Embryonic facial prominence (tissue), 1 donor: ENCODE data around the gene CNGB1.
"Not testable (repeated sequence)": the region's sequence is repeated elsewhere in the genome, so short reads cannot be mapped to it uniquely, and the experiment has no call there.

Source experiments
- DNase-seq: peaks from one replicate; pipeline ENCODE4 v3.0.0-alpha.2; 2016; ENCODE audit errors: extremely low spot score

The CNGB1 gene

GRCh38 chr16:57970970-57971369 is at the start of gene CNGB1:
TSS of gene CNGB1 (minus strand) at chr16:57971128. CDS start at chr16:57967286, 3,842 bp downstream.
- DNase-seq, result no peak

DNA sequence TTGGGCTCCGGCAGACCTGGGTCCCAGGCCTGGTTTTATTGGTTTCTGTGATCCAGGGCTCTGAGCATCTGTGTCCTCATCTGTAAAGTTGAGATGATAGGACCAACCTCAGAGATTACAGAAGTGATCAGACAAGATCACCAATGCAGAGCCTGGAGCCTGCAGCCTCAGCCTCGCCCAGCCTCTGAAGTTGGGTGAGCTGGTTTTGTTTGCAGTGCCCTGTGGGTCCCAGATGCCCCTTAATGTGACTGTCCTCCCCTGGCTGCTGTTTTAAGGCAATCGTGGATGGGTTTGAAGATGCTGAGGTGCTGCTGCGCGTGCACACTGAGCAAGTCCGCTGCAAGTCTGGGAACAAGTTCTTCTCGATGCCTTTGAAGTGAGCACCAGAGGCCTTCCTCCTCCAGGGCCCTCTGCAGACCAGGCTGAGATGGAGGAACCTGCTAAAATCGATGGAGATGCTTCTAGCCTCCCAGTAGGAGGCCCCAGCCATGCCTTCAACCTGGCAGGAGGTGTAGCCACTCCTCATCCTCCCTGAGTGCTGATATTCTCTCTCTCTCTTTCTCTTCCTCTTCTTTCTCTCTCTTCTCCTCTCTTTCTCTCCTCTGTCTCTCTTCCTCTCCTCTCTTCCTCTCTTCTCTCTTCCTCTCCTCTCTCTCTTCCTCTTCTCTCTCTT is 49.1 kb upstream of the CNGB1 start:
- DNase-seq, result no peak

DNA sequence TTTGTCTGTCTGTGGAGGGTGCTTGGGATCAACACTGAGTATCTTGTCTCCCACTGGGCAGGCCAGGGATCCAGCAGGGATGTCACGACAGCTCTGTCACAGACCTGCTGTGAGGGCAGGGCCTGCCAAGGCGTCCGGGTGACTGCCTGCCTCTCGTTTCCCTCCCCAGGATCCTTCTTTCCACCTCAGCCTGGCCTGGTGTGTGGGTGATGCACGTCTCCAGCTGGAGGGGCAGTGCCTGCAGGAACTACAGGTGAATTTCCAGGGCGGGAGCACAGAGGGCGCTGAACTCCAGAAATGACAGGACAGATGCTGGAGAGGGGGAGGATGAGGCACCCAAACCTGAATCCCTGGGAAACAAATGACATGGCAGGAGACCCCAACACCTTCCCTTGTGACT is 47.9 kb upstream of the CNGB1 start:
- DNase-seq, result no peak

GRCh38 chr16:58016840-58017446 is 46.0 kb upstream of the CNGB1 start:
- no peak for DNase-seq

- no peak for DNase-seq
Measured at GRCh38 chr16:58013201-58013956, 42.5 kb upstream of the CNGB1 start.

DNA sequence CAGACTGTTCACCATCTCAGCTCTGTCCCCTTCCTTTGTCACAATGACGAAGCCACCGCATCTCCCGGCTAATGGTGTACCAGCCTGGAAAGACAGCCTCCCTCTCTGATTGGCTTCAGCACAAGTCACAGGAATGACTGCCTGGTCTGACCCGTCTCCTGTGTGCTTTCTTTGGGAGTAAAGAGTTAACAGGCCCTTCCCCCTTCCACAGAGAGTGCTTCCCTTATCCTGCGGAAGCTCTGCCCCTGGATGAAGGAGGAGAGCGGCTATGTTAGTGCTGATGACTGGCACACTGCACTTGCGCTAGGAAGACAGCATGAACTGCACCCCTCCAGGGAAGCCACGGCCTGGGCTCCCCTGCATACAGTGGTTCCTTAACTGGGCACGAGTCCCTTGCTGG is 41.6 kb upstream of the CNGB1 start:
- no peak for DNase-seq

- DNase-seq, result no peak
Measured at GRCh38 chr16:58011652-58012051, 40.7 kb upstream of the CNGB1 start.

- no peak for DNase-seq
Measured at GRCh38 chr16:58010886-58011285, 40.0 kb upstream of the CNGB1 start.

- no peak for DNase-seq
Measured at GRCh38 chr16:58009856-58010416, 39.0 kb upstream of the CNGB1 start.

- not testable (repeated sequence) for DNase-seq
Measured at GRCh38 chr16:58004736-58005135, 33.8 kb upstream of the CNGB1 start.

- no peak for DNase-seq
Measured at GRCh38 chr16:58002936-58003335, 32.0 kb upstream of the CNGB1 start.

DNA sequence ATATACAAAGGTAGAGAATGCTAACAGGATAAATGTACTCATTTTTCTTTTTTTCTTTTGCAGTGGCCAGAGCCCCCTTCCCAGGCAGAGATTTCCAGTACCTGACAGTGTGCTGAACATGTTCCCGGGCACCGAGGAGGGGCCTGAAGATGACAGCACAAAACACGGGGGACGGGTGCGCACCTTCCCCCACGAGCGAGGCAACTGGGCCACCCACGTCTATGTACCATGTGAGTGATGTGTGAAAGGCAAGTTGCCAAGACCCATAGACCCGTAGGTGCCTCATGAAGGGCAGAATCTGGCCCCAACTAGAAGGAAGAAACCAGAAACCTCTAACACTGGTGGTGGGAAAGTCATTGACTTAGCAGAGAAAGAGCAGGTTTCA is 31.5 kb upstream of the CNGB1 start:
- no peak for DNase-seq

DNA sequence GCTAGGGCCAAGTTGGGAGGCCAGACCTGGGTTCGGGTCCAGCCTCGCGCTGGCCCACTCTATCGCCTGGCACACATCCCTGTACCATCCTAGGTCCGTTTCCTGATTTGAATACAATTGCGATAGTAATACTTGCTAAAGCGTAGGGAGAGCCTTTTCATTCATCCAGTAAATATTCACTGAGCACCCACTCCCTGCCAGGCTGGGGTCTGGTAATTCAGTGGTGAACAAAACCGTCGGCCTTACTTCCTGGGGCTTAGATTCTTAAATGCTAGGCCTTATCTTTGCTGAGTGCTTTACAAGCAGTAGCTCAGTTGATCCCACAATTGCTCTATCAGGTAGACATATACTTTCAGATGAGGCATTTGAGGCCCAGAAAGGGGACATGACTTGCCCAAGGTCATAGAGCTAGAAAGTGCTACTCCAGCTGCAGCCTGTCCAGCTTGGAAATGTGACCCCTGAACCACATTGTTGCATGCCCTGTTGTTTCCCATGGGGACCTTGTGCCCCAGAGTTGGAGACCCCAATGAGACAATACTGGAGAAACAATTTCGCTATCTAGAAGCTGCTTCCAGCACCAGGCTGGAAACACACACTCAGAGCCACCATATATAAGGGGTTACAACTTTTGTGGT is 31.0 kb upstream of the CNGB1 start:
- no peak for DNase-seq

GRCh38 chr16:58000706-58001676 is 30.1 kb upstream of the CNGB1 start, which contains the start of gene USB1:
TSS of gene USB1 (plus strand) at chr16:58001407. CDS start at chr16:58001484, 77 bp downstream.
- peak; percentile 59 for DNase-seq

DNA sequence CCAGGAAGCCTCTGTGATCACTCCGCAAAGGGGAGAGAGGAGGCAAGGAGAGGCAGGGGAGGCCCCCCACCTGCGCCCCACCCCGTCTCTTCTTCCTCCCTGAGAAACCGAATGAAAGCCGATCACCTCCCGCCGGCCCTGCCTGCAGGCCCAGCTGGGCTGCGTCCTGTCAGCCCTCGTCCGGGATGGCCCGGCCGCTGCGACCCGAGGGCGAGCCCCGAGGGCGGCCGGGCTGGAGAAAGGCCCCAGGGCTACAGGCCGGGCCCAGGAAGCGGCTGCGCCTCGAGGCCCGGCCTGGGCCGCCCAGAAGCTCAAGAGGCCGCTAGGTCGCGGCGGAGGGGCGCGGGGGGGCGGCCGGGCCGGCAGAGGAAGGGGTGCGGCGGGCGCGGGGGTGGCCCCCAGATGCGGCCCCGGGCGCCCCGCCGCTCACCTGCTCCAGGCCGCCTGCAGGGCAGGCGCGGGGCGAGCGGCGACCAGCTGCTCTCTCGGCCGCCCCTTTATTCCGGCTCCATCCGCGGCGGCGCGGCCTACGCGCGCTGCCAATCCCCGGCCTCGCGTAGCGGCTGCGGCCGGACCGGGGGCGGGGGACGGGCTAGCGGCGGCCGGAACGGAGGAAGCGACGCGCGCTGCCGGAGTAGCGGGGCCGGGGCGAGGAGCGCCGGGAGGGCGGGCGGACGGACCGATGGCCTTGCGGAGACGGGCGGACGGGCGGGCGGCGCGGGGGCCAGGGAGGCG is 29.2 kb upstream of the CNGB1 start, which contains the start of gene ZNF319:
TSS of gene ZNF319 (minus strand) at position 702 of the 735 bp plus-strand sequence. CDS start 2,407 bp downstream, outside the sequence.
- no peak for DNase-seq

- DNase-seq, result no peak
Measured at GRCh38 chr16:57999366-57999970, 28.5 kb upstream of the CNGB1 start.

- DNase-seq, result no peak
Measured at GRCh38 chr16:57998992-57999365, 28.1 kb upstream of the CNGB1 start.

DNA sequence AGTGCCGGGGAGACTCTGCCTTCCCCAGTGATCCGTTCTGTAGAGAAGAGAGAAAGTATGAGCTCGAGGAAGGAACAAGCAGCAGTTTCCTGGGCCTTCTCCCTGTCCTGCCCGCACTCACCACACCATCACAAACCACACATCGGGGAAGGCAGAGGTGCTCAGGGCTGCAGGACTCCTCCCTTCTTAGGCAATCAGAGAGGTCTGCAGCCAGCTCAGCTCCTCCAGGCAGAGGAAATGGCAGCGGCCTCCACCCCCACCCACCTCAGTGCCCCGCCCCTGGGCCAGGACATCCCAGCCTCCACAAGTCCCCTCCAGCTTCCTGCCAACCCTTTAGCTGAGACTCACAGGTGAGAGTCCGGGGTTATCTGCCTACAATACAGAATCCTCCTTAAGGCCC is 27.6 kb upstream of the CNGB1 start:
- no peak for DNase-seq

DNA sequence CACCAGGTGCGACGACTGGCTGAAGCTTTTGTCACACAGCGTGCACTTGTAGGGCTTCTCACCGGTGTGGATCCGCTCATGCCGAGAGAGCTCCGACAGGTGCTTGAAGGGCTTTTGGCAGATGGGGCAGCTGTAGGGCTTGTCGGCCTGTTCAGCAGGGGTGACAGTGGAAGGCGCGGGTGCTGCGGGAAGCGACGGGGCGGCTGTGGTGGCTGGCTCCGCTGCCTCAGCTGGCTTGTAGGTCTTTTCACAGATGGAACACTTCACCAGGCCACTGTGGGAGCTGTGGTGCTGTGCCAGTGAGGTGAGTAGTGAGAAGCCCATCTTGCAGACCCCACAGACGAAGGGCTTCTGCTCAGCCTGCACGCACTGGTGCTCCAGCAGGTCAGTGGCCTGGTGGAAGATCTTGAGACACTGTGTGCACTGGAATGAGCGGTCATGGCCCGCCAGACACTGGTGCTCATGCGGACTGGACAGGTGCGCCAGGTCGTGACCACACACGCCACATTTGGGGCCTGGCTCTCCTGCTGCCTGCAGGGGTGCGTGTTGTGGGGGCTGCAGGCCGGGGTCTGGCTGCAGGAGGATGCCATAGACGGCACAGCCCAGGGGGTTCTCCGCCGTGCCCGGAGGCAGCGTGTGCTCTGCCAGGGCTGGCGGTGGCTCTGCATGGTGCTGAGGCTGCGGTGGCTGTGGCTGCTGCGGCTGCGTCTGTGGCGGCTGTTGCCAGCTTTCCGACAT is 26.8 kb upstream of the CNGB1 start:
- no peak for DNase-seq
